DND-41 (cell line): ENCODE measurements around the gene VPS54.
A peak's percentile ranks its signal among the peaks of the same experiment; 100 is the strongest.

Experiments used
- ATAC-seq: fragments of 200-7000 bp; cut with Tn5 transposase; 3 replicates; pipeline ENCODE4 v1.9.1; 2021; ENCODE audit warnings: low read depth; ENCODE audit not compliant: insufficient read depth
- DNase-seq: peaks from one replicate; pipeline ENCODE4 v3.0.0-alpha.2; 2020
- H2AFZ ChIP-seq: 2 replicates; pipeline ENCODE4 v1.6.0; 2012; ENCODE audit warnings: low read depth, low read length
- H3K27ac ChIP-seq: 2 replicates; pipeline ENCODE4 v1.5.1; 2012; ENCODE audit warnings: low read length, inconsistent platforms
- H3K27me3 ChIP-seq: fragments of 200-600 bp; sonication (generic); 2 replicates; pipeline ENCODE4 v1.6.0; 2012; ENCODE audit warnings: low read length, mild to moderate bottlenecking, inconsistent platforms; ENCODE audit not compliant: insufficient read depth, poor library complexity
- H3K36me3 ChIP-seq: 2 replicates; pipeline ENCODE4 v1.5.1; 2012; ENCODE audit warnings: low read length, inconsistent platforms; ENCODE audit not compliant: insufficient read depth
- H3K4me1 ChIP-seq: 2 replicates; pipeline ENCODE4 v1.5.1; 2012; ENCODE audit warnings: mild to moderate bottlenecking, low read length; ENCODE audit not compliant: insufficient read depth
- H3K4me2 ChIP-seq: 2 replicates; pipeline ENCODE4 v1.6.0; 2012; ENCODE audit warnings: mild to moderate bottlenecking, moderate library complexity, low read length, inconsistent platforms; ENCODE audit not compliant: insufficient read depth
- H3K4me3 ChIP-seq, 2 experiments: fragments of 200-600 bp in 1 of 2; shearing (Covaris generic) in 1 of 2; 2 replicates each; pipeline ENCODE4 v1.5.1; 2012 to 2016; ENCODE audit warnings: inconsistent platforms in 2 of 2, low read length in 2 of 2, mild to moderate bottlenecking in 2 of 2, low read depth in 1 of 2, moderate library complexity in 1 of 2
- H3K79me2 ChIP-seq: 2 replicates; pipeline ENCODE4 v1.6.0; 2012; ENCODE audit warnings: low read length, inconsistent platforms; ENCODE audit not compliant: insufficient read depth
- H3K9ac ChIP-seq: 2 replicates; pipeline ENCODE4 v1.6.0; 2012; ENCODE audit warnings: low read depth, mild to moderate bottlenecking, inconsistent platforms, low read length, moderate library complexity
- H3K9me3 ChIP-seq: 2 replicates; pipeline ENCODE4 v1.5.1; 2012; ENCODE audit warnings: low read length, moderate library complexity, mild to moderate bottlenecking, inconsistent platforms; ENCODE audit not compliant: insufficient read depth, severe bottlenecking
- H4K20me1 ChIP-seq: 2 replicates; pipeline ENCODE4 v1.6.0; 2012; ENCODE audit warnings: low read length; ENCODE audit not compliant: insufficient read depth
- EZH2 ChIP-seq: IDR thresholded peaks from 3 replicates; pipeline ENCODE4 v1.6.1; 2012; ENCODE audit warnings: borderline replicate concordance, low read depth, mild to moderate bottlenecking, moderate library complexity, low read length, inconsistent platforms; ENCODE audit not compliant: severe bottlenecking
- TF ChIP-seq, protein P1 (sequence below): IDR thresholded peaks from 2 replicates; pipeline ENCODE4 v1.5.1; 2012; ENCODE audit warnings: borderline replicate concordance, low read length, moderate library complexity, mild to moderate bottlenecking; ENCODE audit not compliant: poor library complexity, severe bottlenecking; ENCODE audit errors: extremely low read depth

VPS54 gene

DNA sequence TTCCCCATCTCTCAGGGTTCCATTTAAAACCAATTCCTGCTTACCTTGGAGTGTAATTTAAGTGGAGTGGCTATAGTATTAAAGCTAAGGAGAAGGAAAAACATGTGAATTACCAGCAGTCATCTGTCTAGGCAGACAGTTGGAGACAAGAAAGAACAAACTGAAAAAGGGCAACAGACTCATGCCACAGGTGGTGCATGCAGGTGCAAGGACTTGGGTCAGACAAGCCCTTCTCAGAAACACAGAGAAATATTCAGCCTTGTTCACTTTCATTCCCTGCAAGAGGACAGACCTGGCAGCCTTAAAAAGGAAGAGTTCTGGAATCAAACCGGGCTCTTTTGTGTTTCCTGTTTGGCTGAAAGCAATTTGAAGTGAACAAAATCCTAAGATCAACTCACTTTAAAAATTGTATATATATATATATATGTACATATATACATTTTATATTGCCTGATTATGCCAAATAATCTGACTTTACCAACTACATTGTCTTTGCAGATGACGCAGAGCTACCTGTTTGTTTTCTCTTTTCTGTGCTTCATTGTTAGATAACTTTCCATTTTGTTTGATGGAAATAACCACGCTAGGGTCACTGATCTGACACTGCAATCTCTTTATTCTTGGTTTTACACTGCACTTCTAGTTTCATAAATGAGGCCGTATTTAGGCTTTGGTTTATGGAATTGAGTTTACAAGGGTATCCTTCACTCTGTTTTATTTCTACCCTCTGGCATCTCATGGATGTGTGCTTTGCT lies 35.1 kb upstream of the VPS54 start:
- Histone ChIP-seq H3K4me1 (peaks cover 30% of the 10 kb centered on the region), H3K27ac (no peak overlapping the region), H3K27me3 (no peaks in the 10 kb centered on the region), H3K4me3 (no peak overlapping the region), H3K9ac (no peak overlapping the region), H4K20me1 (no peaks in the 10 kb centered on the region), H3K79me2 (no peaks in the 10 kb centered on the region), H3K9me3 (no peaks in the 10 kb centered on the region), H2AFZ (no peak overlapping the region; the same call in 1 of the 2 replicates), H3K36me3 (no peaks in the 10 kb centered on the region), H3K4me2 (no peak overlapping the region)
- TF ChIP-seq, protein P1, sequence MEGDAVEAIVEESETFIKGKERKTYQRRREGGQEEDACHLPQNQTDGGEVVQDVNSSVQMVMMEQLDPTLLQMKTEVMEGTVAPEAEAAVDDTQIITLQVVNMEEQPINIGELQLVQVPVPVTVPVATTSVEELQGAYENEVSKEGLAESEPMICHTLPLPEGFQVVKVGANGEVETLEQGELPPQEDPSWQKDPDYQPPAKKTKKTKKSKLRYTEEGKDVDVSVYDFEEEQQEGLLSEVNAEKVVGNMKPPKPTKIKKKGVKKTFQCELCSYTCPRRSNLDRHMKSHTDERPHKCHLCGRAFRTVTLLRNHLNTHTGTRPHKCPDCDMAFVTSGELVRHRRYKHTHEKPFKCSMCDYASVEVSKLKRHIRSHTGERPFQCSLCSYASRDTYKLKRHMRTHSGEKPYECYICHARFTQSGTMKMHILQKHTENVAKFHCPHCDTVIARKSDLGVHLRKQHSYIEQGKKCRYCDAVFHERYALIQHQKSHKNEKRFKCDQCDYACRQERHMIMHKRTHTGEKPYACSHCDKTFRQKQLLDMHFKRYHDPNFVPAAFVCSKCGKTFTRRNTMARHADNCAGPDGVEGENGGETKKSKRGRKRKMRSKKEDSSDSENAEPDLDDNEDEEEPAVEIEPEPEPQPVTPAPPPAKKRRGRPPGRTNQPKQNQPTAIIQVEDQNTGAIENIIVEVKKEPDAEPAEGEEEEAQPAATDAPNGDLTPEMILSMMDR: no peak
- TF ChIP-seq EZH2: no peak
- peak; percentile 19 for DNase-seq
- peak; percentile 19; the same call in 1 of the 3 replicates for ATAC-seq

DNA sequence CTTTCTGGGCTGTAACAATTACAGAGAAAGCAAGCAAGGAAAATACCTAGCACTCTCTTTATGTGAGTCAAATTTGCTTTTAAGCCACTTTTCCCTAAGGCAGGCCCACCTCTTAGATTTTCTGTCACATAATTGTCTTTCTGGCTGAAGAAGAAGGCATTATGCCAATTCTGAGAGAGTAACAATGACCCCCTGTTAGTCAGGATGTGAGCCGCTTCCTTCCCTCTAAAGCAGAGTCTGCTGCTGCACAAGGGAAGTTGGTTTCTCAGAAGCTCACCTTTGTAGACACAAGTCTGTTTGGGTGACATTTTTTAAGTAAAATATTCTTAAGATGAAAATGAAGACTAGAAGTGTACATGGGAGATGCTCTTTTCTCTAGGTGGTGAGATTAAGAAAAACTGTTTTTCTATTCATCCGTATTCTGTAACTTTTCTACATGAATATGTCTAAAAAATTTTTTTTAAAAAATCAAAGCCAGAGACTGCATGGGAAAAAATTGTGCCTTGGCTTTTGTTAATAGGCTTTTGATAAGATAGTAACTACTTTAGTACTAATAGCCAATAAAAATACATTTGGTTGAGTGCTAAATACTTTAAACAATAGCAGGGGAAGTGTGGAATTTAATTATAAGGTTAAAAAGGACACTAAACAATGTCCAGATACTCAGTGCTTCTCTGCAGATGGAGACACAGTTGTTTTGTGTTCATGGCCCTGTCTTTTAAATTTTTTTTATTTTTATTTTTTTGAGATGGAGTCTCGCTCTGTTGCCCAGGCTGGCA lies 33.4 kb upstream of the VPS54 start:
- no peak overlapping the region for H2AFZ ChIP-seq
- no peak overlapping the region for H3K4me2 ChIP-seq
- H3K27ac ChIP-seq: no peak overlapping the region
- ATAC-seq (peak; percentile 44; the same call in 1 of the 3 replicates), DNase-seq (peak; percentile 32)
- no peaks in the 10 kb centered on the region for H3K27me3 ChIP-seq
- no peak overlapping the region for H3K9ac ChIP-seq
- H3K9me3 ChIP-seq: no peaks in the 10 kb centered on the region
- H3K79me2 ChIP-seq: no peaks in the 10 kb centered on the region
- no peaks in the 10 kb centered on the region for H4K20me1 ChIP-seq
- peaks cover 30% of the 10 kb centered on the region for H3K4me1 ChIP-seq
- H3K36me3 ChIP-seq: no peaks in the 10 kb centered on the region
- TF ChIP-seq, protein P1: no peak
- TF ChIP-seq EZH2: no peak
- no peak overlapping the region for H3K4me3 ChIP-seq

DNA sequence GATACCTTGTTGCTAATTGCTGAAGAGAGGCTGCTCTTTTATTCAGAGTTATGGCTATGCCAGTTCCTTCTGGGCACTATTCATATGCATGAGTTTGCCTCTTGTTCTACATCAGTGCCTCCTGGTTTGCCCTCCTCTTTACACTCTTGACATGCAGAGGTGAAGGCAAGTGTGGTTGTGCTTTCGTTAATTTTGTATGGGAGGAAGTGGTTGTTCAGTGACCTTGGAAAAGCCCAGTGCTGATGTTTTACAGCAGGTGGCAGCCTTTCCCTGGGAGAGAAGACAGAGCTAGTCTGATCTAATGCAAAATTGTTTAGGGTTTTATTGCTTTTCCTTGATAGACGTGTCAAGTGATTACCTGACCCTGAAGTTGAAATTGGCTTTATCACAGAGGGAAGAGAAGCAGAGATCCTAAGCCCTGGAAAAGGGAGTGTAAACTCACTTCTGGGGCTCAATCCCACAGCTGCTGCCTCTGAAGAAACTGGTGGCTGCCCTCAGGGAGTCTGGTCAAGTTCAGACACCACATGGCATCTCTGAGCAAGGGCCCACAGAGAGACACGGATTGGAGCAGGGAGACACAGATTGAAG lies 30.5 kb upstream of the VPS54 start:
- ATAC-seq: peak; percentile 97
- Histone ChIP-seq H3K4me2 (peak overlapping the region; percentile 10; the same call in 1 of the 2 replicates), H2AFZ (peak overlapping the region; percentile 49), H3K9me3 (no peaks in the 10 kb centered on the region), H3K36me3 (no peaks in the 10 kb centered on the region), H3K4me3 (no peak overlapping the region), H3K27me3 (no peaks in the 10 kb centered on the region), H3K79me2 (no peaks in the 10 kb centered on the region), H3K27ac (no peak overlapping the region), H3K4me1 (peaks cover 29% of the 10 kb centered on the region), H3K9ac (no peak overlapping the region), H4K20me1 (no peaks in the 10 kb centered on the region)
- peak; percentile 76 for DNase-seq
- no peak for TF ChIP-seq EZH2
- TF ChIP-seq, protein P1: peak; percentile 96
